OCI-LY7 (cell line): Measurements from ENCODE around the gene HSF2. TPM values are rescaled to one million over a fixed set of nuclear protein-coding genes. Genes with fewer than 3 reads are reported as not detected.

Experiments used
- small RNA-seq: library from RNA; depleted of rRNA; stranded (forward); fragments of <200 nt; gene quantifications from one replicate; pipeline ENCODE3, GENCODE V24; 2014
- total RNA-seq, 2 experiments: library from RNA; depleted of rRNA in 1 of 2; stranded (reverse); fragments of >200 nt in 1 of 2; shearing (Covaris generic) in 1 of 2; gene quantifications; 2 replicates each; pipeline ENCODE4 v1.2.3, GENCODE V29; 2014 to 2022

Gene HSF2
- total RNA-seq, 2 experiments from 2014 or later, result 12.1 to 29.6 TPM

Small RNAs within 50 kb of the gene (small RNA-seq; reads per million reads assigned to genes)
- gene Z99129.1, result not detected

Other genes starting within 250 kb of the HSF2 start
- 12.7 and 12.8 TPM in 2 replicates for gene SERINC1, start 72.2 kb downstream of the HSF2 start, total RNA-seq (2014; rRNA removed; shearing (Covaris generic))
- 26.0 and 26.9 TPM in 2 replicates for gene SERINC1, start 72.2 kb downstream of the HSF2 start, total RNA-seq (2022)
- not detected in 2 replicates for gene PKIB, start 210.8 kb downstream of the HSF2 start, total RNA-seq (2014; rRNA removed; shearing (Covaris generic))
- 0.46 TPM in 1 of 2 replicates, not detected in the other for gene PKIB, start 210.8 kb downstream of the HSF2 start, total RNA-seq (2022)